WTC11 (cell line): ENCODE data around the gene ADCY2.

ENCODE experiments used
- TF ChIP-seq, protein P1 (sequence below): sonication (generic); formaldehyde crosslinking; conservative IDR thresholded peaks from 2 replicates; pipeline ENCODE4 v1.8.1; 2023; ENCODE audit warnings: mild to moderate bottlenecking, low read depth, missing genetic modification reagents, moderate library complexity
- TF ChIP-seq, protein P2 (sequence below): fragments of 200-600 bp; IDR thresholded peaks from 2 replicates; pipeline ENCODE4 v1.8.0; 2022; ENCODE audit warnings: antibody characterized with exemption

DNA sequence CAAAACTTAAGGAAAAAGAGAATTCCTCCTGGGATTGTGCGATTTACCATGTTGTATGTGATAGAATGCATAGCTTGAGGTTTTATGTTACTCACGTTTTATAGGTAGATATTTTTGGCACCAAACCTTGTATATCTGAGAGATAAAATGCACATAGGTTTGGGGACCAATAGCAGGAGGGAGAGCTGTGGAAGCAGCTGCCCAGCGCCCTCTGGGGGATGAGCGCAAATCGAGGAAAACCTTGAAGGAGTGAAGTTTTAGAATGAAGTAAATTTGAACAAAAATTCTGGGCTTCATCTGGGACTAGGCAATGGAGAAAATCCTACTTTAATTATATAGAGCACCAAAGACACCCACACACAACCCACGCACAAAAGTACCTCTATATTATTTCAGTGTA is 197.0 kb downstream of the ADCY2 start:
- TF ChIP-seq, protein P1, sequence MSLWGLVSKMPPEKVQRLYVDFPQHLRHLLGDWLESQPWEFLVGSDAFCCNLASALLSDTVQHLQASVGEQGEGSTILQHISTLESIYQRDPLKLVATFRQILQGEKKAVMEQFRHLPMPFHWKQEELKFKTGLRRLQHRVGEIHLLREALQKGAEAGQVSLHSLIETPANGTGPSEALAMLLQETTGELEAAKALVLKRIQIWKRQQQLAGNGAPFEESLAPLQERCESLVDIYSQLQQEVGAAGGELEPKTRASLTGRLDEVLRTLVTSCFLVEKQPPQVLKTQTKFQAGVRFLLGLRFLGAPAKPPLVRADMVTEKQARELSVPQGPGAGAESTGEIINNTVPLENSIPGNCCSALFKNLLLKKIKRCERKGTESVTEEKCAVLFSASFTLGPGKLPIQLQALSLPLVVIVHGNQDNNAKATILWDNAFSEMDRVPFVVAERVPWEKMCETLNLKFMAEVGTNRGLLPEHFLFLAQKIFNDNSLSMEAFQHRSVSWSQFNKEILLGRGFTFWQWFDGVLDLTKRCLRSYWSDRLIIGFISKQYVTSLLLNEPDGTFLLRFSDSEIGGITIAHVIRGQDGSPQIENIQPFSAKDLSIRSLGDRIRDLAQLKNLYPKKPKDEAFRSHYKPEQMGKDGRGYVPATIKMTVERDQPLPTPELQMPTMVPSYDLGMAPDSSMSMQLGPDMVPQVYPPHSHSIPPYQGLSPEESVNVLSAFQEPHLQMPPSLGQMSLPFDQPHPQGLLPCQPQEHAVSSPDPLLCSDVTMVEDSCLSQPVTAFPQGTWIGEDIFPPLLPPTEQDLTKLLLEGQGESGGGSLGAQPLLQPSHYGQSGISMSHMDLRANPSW (CRISPR knock-in tag): no peak
- TF ChIP-seq, protein P2, sequence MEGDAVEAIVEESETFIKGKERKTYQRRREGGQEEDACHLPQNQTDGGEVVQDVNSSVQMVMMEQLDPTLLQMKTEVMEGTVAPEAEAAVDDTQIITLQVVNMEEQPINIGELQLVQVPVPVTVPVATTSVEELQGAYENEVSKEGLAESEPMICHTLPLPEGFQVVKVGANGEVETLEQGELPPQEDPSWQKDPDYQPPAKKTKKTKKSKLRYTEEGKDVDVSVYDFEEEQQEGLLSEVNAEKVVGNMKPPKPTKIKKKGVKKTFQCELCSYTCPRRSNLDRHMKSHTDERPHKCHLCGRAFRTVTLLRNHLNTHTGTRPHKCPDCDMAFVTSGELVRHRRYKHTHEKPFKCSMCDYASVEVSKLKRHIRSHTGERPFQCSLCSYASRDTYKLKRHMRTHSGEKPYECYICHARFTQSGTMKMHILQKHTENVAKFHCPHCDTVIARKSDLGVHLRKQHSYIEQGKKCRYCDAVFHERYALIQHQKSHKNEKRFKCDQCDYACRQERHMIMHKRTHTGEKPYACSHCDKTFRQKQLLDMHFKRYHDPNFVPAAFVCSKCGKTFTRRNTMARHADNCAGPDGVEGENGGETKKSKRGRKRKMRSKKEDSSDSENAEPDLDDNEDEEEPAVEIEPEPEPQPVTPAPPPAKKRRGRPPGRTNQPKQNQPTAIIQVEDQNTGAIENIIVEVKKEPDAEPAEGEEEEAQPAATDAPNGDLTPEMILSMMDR: peak; percentile 20; the same call in 1 of the 2 replicates
